ENCODE measurements around the gene FREM1.

The FREM1 gene

DNA sequence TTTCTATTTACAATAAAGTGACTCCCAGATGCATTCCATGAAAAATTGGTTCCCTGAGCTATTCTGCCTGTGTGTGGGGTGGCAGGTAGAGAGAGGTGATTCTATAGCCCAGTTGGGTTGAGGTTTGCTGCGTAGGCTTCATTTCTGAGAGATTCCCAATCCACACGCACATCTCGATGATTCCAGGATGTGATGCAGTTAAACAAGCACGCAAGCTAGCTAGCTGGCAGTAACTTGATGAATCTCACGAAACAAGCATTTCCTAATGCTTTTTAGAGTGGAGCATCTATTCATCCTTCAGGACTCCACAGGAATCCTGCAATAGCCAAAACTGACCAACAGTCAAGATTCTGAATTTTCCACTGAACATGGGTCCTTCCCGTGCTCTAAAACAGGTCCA is 143.9 kb downstream of the FREM1 start:
- no peak for DNase-seq (ENCODE audit: low read depth in 2 of 2)

DNA sequence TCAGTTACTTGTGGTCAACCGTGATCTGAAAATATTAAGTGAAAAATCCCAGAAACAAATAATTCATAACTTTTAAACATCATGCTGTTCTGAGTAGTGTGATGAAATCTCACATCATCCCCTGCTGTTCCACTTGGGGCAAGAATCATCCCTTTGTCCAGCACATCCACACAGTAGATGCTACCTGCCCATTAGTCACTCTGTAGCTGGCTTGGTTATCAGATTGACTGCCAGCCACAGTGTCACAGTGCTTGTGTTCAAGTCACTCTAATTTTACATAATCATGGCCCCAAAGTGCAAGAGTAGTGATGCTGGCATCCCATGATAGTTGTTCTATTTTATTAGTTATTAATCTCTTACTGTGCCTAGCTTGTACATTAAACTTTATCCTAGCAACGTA is 148.6 kb downstream of the FREM1 start:
- DNase-seq (ENCODE audit: low read depth in 2 of 2), result no peak

GRCh38 chr9:14760060-14760459 is 150.2 kb downstream of the FREM1 start:
- no peak for DNase-seq (ENCODE audit: low read depth in 2 of 2)

DNA sequence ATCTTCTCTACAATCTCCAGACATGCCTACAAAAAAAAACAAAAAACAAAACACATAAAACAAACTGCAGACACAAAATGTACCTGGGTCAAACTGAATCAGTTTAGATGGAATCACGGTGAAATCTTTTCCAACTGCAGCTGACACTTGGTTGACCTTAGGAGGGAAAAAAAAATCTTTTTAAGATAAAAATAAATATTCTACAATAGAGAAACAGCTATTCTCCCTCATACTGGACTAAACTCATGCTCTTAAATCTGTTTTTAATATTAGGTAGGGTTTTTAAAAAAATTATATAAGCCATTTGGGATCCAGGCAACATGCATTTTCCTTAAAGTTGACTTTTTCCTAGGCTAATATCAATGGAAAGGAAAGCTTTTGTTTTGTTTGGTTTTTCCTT is 153.9 kb downstream of the FREM1 start:
- DNase-seq (ENCODE audit: low read depth in 2 of 2), result no peak

DNA sequence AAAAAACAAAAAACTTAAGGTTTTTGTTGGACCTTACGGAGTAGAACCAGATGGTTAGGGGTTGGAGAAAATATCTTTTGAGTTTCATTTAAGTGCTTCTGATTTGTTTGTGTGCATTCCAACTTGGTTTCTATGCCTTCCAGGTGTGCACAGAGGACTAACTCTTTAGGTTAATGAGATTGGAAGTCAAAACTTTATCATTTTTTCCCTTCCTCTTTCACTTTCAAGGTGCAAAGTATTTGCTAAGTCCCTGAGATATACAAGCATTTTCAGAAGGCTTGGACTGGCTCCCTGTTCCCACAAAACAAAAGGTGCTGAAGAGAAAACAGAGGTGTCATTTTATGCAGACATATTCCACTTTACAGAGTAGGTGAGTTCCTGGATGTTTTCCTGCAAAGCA is 157.4 kb downstream of the FREM1 start:
- no peak for DNase-seq (ENCODE audit: low read depth in 2 of 2)

GRCh38 chr9:14752271-14752670 is 158.0 kb downstream of the FREM1 start:
- no peak for DNase-seq (ENCODE audit: low read depth in 2 of 2)

DNA sequence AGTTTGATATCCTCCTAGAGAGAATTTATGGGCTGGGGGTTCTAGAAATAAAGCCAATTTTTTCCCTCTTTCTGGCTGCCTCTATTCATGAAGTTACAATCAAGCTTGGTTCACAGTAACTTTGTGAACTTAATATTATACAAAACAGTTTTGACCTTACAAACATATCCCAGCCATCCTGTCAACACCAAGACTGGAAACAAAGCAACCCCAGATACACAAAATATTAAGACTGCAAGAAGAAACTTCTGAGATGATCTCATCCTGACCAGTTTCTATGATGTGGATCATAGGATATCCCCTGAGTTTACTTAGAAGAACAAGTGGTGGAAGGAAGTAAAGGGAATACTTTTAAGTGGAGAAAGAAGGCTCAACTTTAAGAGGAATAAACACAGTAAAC is 159.4 kb downstream of the FREM1 start:
- DNase-seq (ENCODE audit: low read depth in 2 of 2), result no peak

- DNase-seq (ENCODE audit: low read depth in 2 of 2), result no peak
Measured at GRCh38 chr9:14749741-14750211, 160.5 kb downstream of the FREM1 start.

GRCh38 chr9:14748373-14748772 is 161.9 kb downstream of the FREM1 start:
- DNase-seq (ENCODE audit: low read depth in 2 of 2), result no peak

DNA sequence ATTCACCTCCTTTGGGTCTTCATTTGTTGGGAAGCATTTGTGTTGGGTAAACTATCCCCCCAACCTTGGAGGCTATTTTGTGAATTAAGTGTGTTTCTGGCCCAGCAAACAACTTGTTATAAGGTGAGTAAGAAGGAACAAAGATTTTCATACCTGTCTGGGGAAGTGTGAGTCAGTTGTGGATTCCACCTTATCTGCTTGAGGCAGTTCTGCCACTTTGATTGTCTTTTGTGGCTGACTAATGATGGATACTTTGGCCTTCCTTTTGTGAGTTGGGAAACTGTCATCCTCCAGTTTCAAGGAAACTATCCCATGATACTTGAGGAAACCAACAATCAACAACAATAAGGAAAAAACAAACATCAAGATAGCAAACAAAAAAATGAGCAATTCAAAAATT is 163.1 kb downstream of the FREM1 start:
- DNase-seq (ENCODE audit: low read depth in 2 of 2), result no peak

- no peak for DNase-seq (ENCODE audit: low read depth in 2 of 2)
Measured at GRCh38 chr9:14746626-14747025, 163.6 kb downstream of the FREM1 start.

- DNase-seq (ENCODE audit: low read depth in 2 of 2), result no peak
Measured at GRCh38 chr9:14744768-14745167, 165.5 kb downstream of the FREM1 start.

DNA sequence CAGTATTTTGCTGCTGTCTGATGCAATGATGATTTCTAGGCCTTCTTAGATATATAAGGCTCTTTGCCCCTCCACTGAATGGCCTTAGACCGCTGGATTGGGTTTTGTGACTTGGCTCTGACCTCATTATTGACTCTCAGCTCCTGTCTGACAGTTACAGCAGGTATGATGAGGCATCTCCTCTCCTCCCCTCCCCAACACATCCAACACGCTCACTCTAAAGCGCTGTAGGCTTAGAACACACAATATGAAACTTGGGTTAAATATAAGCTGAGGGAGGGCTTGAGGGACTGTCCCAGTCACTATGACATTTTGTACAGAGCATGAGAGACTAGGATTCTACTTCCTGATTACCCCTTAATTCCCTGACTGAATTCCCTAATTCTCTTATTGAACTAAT is 168.9 kb downstream of the FREM1 start:
- DNase-seq (ENCODE audit: low read depth in 2 of 2), result no peak

DNA sequence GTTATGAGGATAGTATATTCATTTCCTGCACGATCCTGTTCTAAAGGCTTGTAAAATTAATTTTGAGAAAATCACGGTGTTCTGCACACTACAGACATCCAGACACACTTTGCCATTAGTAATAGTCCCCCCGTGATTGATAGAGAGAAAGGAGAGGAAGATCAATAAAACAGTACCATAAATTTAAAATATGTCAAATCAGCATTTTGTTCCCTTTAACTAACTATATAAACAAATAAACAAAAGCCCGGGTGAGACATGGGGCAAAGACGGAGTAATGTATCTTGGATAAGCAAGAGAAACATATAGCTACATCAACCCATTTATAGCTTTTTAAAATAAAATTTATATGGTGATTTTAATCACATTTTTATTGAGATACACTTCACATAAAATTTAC is 177.1 kb downstream of the FREM1 start:
- DNase-seq (ENCODE audit: low read depth in 2 of 2), result no peak

- DNase-seq (ENCODE audit: low read depth in 2 of 2), result no peak
Measured at GRCh38 chr9:14731294-14731981, 178.8 kb downstream of the FREM1 start.

DNA sequence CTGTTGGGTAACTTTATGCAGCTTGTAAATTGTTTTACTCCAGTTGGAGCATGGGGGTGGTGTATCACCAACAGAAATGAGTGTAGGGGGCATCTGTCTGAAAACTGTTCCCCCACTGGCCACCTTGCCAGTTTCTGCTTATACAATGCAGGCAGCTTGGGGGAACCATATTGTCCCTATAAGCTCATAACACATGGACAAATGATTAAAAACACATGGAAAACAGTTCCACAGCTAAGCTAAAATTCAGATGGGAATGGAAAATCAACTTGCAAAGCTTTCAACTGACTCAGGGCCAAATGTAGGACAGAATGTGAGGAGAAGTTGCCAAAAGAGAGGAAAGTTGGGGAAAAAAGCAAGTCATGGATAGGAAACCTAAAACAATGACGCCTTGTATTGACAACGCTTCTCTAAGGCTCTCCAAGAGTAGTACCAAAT is 179.7 kb downstream of the FREM1 start:
- DNase-seq (ENCODE audit: low read depth in 2 of 2), result peak; percentile 10 to 14

GRCh38 chr9:14723301-14723700 is 186.9 kb downstream of the FREM1 start:
- DNase-seq (ENCODE audit: low read depth in 2 of 2), result no peak

GRCh38 chr9:14722391-14723035 is 187.7 kb downstream of the FREM1 start, which contains the start of gene CER1:
CER1 (minus strand) TSS chr9:14722733; CDS start chr9:14722672, 61 bp downstream.
- no peak for DNase-seq (ENCODE audit: low read depth in 2 of 2)

DNA sequence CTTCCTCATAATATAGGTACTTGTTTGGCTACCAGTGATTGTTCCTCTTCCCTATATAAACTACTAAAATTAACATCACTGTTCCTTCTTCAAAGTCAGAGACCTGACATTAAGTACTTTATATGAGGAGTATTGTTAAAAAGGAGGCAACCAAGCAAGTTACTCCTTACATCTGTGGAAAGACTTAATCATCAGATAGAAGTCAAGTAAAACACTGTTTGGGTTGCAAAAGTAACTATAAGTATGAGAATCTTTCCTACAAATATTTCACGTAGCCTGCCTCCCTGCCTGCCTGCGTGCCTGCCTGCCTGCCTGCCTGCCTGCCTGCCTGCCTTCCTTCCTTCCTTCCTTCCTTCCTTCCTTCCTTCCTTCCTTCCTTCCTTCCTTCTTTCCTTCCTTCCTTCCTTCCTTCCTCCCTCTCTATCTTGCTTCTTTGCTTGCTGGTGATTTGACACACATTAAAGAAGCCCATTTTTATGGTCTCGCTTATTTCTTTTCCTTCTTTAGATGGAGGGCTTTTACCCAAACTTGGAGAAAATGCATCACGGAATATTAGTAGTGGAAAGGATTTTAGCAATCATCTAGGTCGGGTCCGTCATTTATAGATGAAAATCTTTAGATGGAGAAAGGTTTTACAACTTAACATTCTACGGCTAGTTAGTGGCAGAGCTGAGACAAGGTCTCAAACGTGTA is 190.9 kb downstream of the FREM1 start:
- DNase-seq (ENCODE audit: low read depth in 2 of 2), result no peak

- peak; percentile 7 to 14 for DNase-seq (ENCODE audit: low read depth in 2 of 2)
Measured at GRCh38 chr9:14715102-14715501, 195.1 kb downstream of the FREM1 start.

DNA sequence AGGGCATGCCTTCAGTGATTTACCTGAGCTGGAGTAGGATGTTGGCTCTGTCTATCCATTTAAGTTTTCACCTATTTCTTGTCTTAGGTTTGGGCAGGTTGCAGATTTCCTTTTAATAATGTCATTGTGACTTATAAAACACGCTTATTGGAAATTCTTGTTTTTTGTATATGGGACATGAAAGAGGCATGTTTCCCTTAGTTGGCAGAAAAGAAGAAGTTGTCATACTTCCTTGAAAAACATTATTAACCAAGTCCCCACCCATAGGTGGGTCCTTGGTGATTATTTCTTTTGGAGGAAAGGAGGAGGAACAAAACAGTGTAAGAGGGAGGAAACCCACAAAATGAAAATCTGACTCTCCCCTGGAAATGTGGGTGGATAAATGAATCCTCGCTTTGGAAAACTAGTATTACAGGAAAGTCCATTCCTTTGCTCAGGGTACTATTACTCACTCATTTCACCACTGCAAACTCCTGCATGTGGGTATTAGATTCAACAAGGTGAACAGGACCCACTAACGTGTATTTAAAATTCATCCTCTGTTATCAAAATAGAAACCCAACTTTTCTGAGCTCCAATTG is 197.0 kb downstream of the FREM1 start:
- DNase-seq (ENCODE audit: low read depth in 2 of 2), result no peak

GRCh38 chr9:14710804-14711203 is 199.4 kb downstream of the FREM1 start:
- DNase-seq (ENCODE audit: low read depth in 2 of 2), result peak; percentile 38 to 48
